GM18870 (cell line): ENCODE measurements around the gene CROCC.

Experiments
- ATAC-seq: cut with Tn5 transposase; IDR thresholded peaks from one replicate; pipeline ENCODE4 v1.9.1; 2021; ENCODE audit warnings: moderate library complexity; ENCODE audit not compliant: unreplicated experiment

The CROCC gene

GRCh38 chr1:17005365-17005740, 83.6 kb downstream of the CROCC start:
- no peak for ATAC-seq

- ATAC-seq: no peak
Measured at GRCh38 chr1:17007121-17007520, 85.4 kb downstream of the CROCC start.

- no peak for ATAC-seq
Measured at GRCh38 chr1:17008208-17008855, 86.6 kb downstream of the CROCC start.

- no peak for ATAC-seq
Measured at GRCh38 chr1:17009706-17010105, 88.0 kb downstream of the CROCC start.

- ATAC-seq: no peak
Measured at GRCh38 chr1:17011092-17011438, 89.3 kb downstream of the CROCC start.

GRCh38 chr1:17011439-17012307, 89.9 kb downstream of the CROCC start, which contains the start of gene ATP13A2:
Gene ATP13A2 (minus strand): TSS chr1:17011928. CDS start chr1:17011738, 190 bp downstream.
- ATAC-seq: no peak

GRCh38 chr1:17012775-17013490, 91.2 kb downstream of the CROCC start:
- ATAC-seq: no peak

- ATAC-seq: no peak
Measured at GRCh38 chr1:17013491-17014320, 92.0 kb downstream of the CROCC start.

- ATAC-seq: no peak
Measured at GRCh38 chr1:17014671-17015567, 93.2 kb downstream of the CROCC start.

GRCh38 chr1:17016317-17016661, 94.6 kb downstream of the CROCC start:
- no peak for ATAC-seq

GRCh38 chr1:17017435-17017834, 95.7 kb downstream of the CROCC start:
- ATAC-seq: no peak

GRCh38 chr1:17018849-17019248, 97.1 kb downstream of the CROCC start:
- ATAC-seq: no peak

- no peak for ATAC-seq
Measured at GRCh38 chr1:17020502-17020901, 98.8 kb downstream of the CROCC start.

- ATAC-seq: no peak
Measured at GRCh38 chr1:17021896-17022295, 100.2 kb downstream of the CROCC start.
